Lower leg skin (tissue), 3 donors: ENCODE results near the gene SCYGR3.

ENCODE experiments used
- CTCF ChIP-seq, 3 donors: fragments of 450-650 bp; IDR thresholded peaks; one replicate each; pipeline ENCODE4 v1.5.1; 2016; ENCODE audit warnings: antibody characterized with exemption in 3 of 3, mild to moderate bottlenecking in 3 of 3, moderate library complexity in 2 of 3
- POLR2A ChIP-seq, 2 donors: fragments of 450-650 bp; IDR thresholded peaks; one replicate each; pipeline ENCODE4 v1.6.1; 2016 to 2017; ENCODE audit warnings: antibody characterized with exemption in 2 of 2, mild to moderate bottlenecking in 1 of 2, moderate library complexity in 1 of 2

- TF ChIP-seq CTCF (IDR thresholded peaks at IDR 0.05) (no peak), POLR2A (IDR thresholded peaks at IDR 0.05) (no peak)
Observed at GRCh38 chr2:227629435-227629834, 14.8 kb upstream of the SCYGR3 start.
